ENCODE data around the gene VSIR. TPM values are rescaled to one million over a fixed set of nuclear protein-coding genes. Genes with fewer than 3 reads are reported as not detected.

Gene VSIR
- total RNA-seq, 3 donors from 2014 or later (not counting 1 experiment from before 2014, with no cell fraction given): 134 to 193 (median 178) TPM

DNA sequence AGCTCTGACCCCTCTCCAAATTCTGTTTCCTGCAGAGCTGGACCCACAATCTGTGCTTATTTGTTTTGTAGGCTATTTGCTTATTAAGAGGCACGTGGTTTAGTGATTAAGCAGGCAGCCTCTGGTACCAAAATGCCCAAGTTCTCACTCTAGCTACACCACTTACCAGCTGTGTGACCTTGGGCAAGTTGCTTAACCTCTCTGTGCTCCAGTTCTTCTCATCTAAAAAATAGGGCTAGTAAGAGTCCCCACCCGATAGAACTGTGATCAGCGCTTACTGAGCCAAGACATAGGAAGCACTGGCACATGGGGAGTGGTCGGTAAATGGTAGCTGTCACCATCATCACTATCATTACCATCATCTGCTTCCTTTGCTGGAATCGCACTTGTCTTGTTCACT lies 74.6 kb downstream of the VSIR start:
- Mint-ChIP-seq H3K4me1 (peaks cover 44 to 67% of the 10 kb centered on the region in 2 donors), H3K9me3 (no peaks in the 10 kb centered on the region), H3K4me3 (peak overlapping the region; percentile 66), H3K27me3 (ENCODE audit: low read depth in 2 of 2) (peaks cover 0 to 2% of the 10 kb centered on the region in 2 donors), H3K36me3 (no peaks in the 10 kb centered on the region), H3K27ac (peak overlapping the region; percentile 76 to 82)
- DNase-seq (no peak), ATAC-seq (peak in 2 of 3 donors; percentile 2 to 10)
- H3K4me1 ChIP-seq (ENCODE audit: control insufficient read depth, insufficient read depth, low read length): peaks cover 85% of the 10 kb centered on the region
- H3K27me3 ChIP-seq (ENCODE audit: control insufficient read depth, insufficient read depth, low read length): no peaks in the 10 kb centered on the region
- WGBS (ENCODE audit: insufficient coverage): 49% methylated on average over 4 of the region's 5 CpGs
- H3K4me3 ChIP-seq (ENCODE audit: low read length): no peak overlapping the region
- no peaks in the 10 kb centered on the region for H3K9me3 ChIP-seq (ENCODE audit: control insufficient read depth, insufficient read depth, low read length)
- no peaks in the 10 kb centered on the region for H3K36me3 ChIP-seq (ENCODE audit: control insufficient read depth, insufficient read depth, low read length)
- TF ChIP-seq CTCF (IDR thresholded peaks at IDR 0.05): no peak
- peak overlapping the region; percentile 27 for H3K27ac ChIP-seq (ENCODE audit: low read length)
- intact Hi-C loops (cut with micrococcal nuclease): loop anchor here (5.0 kb wide), 1 partner anchor 44 kb away; no protein-coding TSS in a partner anchor

GRCh38 chr10:71697938-71698709 lies 75.2 kb downstream of the VSIR start:
- WGBS (ENCODE audit: insufficient coverage): 22% methylated on average over 6 of the region's 7 CpGs
- TF ChIP-seq CTCF (IDR thresholded peaks at IDR 0.05): no peak
- Mint-ChIP-seq H3K36me3 (no peaks in the 10 kb centered on the region), H3K4me3 (peak overlapping the region; percentile 66), H3K27ac (peak overlapping the region; percentile 76 to 82), H3K9me3 (no peaks in the 10 kb centered on the region), H3K4me1 (peaks cover 44 to 71% of the 10 kb centered on the region in 2 donors), H3K27me3 (ENCODE audit: low read depth in 2 of 2) (peaks cover 0 to 2% of the 10 kb centered on the region in 2 donors)
- H3K27ac ChIP-seq (ENCODE audit: low read length): peak overlapping the region; percentile 27
- H3K36me3 ChIP-seq (ENCODE audit: control insufficient read depth, insufficient read depth, low read length): no peaks in the 10 kb centered on the region
- intact Hi-C loops (cut with micrococcal nuclease): loop anchor here (5.0 kb wide), 1 partner anchor 44 kb away; no protein-coding TSS in a partner anchor
- no peaks in the 10 kb centered on the region for H3K9me3 ChIP-seq (ENCODE audit: control insufficient read depth, insufficient read depth, low read length)
- DNase-seq (peak; percentile 62 to 69), ATAC-seq (peak; percentile 71 to 84 (median 75))
- no peak overlapping the region for H3K4me3 ChIP-seq (ENCODE audit: low read length)
- H3K27me3 ChIP-seq (ENCODE audit: control insufficient read depth, insufficient read depth, low read length): no peaks in the 10 kb centered on the region
- peaks cover 88% of the 10 kb centered on the region for H3K4me1 ChIP-seq (ENCODE audit: control insufficient read depth, insufficient read depth, low read length)

Other genes starting within 250 kb of the VSIR start
- gene C10orf105, start 53.7 kb downstream of the VSIR start, total RNA-seq: under 1 TPM; 0.14 to 0.52 (median 0.40) TPM
- gene PSAP, start 77.7 kb upstream of the VSIR start, total RNA-seq: 100 to 1,000 TPM; 324 to 488 (median 428) TPM
- gene CHST3, start 190.9 kb upstream of the VSIR start, total RNA-seq: not detected

Measured in natural killer cell (primary cell).